ENCODE data around the gene NUFIP1.
"Not testable (repeated sequence)": the region's sequence is repeated elsewhere in the genome, so short reads cannot be mapped to it uniquely, and the experiment has no call there.

NUFIP1 gene

GRCh38 chr13:44989071-44989889 lies at the start of gene NUFIP1, which contains the start of gene GPALPP1:
Gene NUFIP1, minus strand, starts transcription at chr13:44989471. Its CDS starts 35 bp downstream, at chr13:44989436.
Gene GPALPP1, plus strand, starts transcription at chr13:44989538. Its CDS starts 117 bp downstream, at chr13:44989655.
- peak; percentile 93 for DNase-seq

GRCh38 chr13:45036206-45036605 lies 46.9 kb upstream of the NUFIP1 start:
- no peak for DNase-seq

GRCh38 chr13:45034342-45034741 lies 45.1 kb upstream of the NUFIP1 start:
- DNase-seq: no peak

- no peak for DNase-seq
Measured at GRCh38 chr13:45024847-45025246, 35.6 kb upstream of the NUFIP1 start.

- DNase-seq: no peak
Measured at GRCh38 chr13:45021250-45021649, 32.0 kb upstream of the NUFIP1 start.

GRCh38 chr13:45019981-45020380 lies 30.7 kb upstream of the NUFIP1 start:
- DNase-seq: not testable (repeated sequence)

- DNase-seq: no peak
Measured at GRCh38 chr13:45016792-45017425, 27.6 kb upstream of the NUFIP1 start.

- no peak for DNase-seq
Measured at GRCh38 chr13:45015300-45015699, 26.0 kb upstream of the NUFIP1 start.

GRCh38 chr13:45011198-45011597 lies 21.9 kb upstream of the NUFIP1 start:
- DNase-seq: no peak

GRCh38 chr13:45007823-45008222 lies 18.6 kb upstream of the NUFIP1 start:
- DNase-seq: no peak

GRCh38 chr13:45007225-45007624 lies 18.0 kb upstream of the NUFIP1 start:
- no peak for DNase-seq

- no peak for DNase-seq
Measured at GRCh38 chr13:45004096-45004495, 14.8 kb upstream of the NUFIP1 start.

- DNase-seq: no peak
Measured at GRCh38 chr13:45003417-45003816, 14.1 kb upstream of the NUFIP1 start.

GRCh38 chr13:44989941-44990340 lies 670 bp upstream of the NUFIP1 start:
- no peak for DNase-seq

- no peak for DNase-seq
Measured at GRCh38 chr13:44978328-44978727, 10.9 kb downstream of the NUFIP1 start.

GRCh38 chr13:44976949-44977583 lies 12.2 kb downstream of the NUFIP1 start:
- no peak for DNase-seq

- DNase-seq: no peak
Measured at GRCh38 chr13:44976196-44976595, 13.1 kb downstream of the NUFIP1 start.

- no peak for DNase-seq
Measured at GRCh38 chr13:44974056-44974793, 15.0 kb downstream of the NUFIP1 start.

- DNase-seq: no peak
Measured at GRCh38 chr13:44972956-44973581, 16.2 kb downstream of the NUFIP1 start.

GRCh38 chr13:44971656-44972595 lies 17.3 kb downstream of the NUFIP1 start:
- DNase-seq: no peak
